SH-SY5Y (cell line): Measurements from ENCODE around the gene THADA.

Source experiments
- GATA2 ChIP-seq: IDR thresholded peaks from 2 replicates; pipeline ENCODE4 v1.6.1; 2011; ENCODE audit warnings: mild to moderate bottlenecking, low read depth, low read length
- GATA3 ChIP-seq: IDR thresholded peaks from 2 replicates; pipeline ENCODE4 v1.6.1; 2011; ENCODE audit warnings: low read depth, mild to moderate bottlenecking, low read length, moderate library complexity

Gene THADA

DNA sequence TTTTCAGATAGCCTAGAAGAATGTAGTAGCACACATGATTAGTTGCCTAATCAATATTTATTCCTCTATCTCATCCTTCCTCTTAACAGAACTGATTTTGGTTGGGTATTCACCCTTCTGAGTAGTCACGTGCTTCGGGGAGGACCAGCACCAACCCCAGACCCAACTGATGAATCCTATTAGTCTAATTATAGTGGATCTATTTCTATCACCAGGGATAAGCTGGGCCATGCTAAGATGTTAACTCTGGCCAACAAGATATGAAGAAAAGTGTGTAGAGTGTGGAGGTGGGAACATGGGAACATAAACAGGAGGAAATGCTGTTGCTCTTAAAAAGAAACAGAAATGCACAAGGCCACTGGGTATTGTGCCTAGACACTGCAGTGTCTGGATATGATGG is 119.9 kb downstream of the THADA start:
- TF ChIP-seq GATA3 (no peak), GATA2 (no peak)

DNA sequence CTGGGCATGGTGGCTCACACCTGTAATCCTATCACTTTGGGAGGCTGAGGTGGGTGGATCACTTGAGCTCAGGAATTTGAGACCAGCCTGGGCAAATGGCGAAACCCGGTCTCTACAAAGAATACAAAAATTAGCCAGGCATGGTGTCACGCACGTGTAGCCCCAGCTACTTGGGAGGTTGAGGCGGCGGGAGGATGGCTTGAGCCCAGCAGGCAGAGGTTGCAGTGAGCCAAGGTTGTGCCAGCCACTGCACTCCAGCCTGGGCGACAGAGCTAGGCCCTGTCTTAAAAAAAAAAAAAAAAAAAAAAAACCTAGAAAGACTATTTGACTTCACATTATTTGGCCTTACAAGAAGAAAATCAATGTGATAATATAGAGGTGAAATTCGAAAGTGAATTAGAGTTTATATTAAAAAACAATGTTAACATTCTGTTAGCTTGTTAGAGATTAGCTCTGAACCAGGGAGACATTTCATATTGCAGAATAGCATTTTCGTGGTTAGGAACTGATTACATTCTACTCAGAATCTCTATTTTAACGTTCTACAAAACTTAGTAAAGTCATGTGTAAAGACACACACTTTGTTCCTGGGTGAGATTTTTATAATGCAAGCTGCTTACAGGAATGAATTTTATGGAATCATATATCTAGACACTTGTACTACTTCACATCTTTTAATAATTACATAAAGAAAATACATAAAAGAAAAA is 120.5 kb downstream of the THADA start:
- TF ChIP-seq GATA2 (no peak), GATA3 (no peak)

DNA sequence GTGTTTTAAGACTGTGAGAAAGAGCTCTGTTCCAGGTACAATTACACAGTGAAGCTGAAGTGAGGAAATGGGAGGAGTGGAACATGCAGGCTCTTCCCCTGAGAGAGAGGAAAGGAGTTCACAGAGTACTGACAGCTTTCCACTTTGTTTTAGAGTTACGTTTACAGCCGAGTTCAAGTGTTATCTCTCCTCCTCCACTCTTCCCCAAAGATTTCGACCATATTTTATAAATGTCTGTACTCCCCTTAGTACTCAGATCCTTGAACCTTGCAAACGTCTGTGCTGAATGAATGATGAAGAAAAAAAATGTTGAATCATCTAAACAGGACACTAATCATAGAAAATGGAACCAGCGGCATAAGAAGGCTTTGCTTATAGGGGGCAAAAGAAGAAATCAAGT is 121.6 kb downstream of the THADA start:
- TF ChIP-seq GATA3, result no peak
- TF ChIP-seq GATA2, result no peak

DNA sequence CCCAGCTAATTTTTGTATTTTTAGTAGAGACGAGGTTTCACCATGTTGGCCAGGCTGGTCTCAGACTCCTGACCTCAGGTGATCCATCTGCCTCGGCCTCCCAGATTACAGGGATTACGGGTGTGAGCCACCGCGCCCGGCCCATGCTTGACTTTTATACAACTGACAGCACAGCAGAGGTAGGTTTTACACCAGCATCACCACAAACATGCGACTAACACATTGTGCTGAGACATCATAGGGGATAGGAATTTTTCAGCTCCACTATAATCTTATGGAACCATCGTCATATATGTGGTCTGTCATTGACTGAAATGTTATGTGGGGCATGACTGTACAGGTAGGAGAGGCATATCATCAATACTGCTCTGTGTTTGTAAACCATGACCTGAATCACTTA is 122.1 kb downstream of the THADA start:
- TF ChIP-seq GATA3 (no peak), GATA2 (no peak)

DNA sequence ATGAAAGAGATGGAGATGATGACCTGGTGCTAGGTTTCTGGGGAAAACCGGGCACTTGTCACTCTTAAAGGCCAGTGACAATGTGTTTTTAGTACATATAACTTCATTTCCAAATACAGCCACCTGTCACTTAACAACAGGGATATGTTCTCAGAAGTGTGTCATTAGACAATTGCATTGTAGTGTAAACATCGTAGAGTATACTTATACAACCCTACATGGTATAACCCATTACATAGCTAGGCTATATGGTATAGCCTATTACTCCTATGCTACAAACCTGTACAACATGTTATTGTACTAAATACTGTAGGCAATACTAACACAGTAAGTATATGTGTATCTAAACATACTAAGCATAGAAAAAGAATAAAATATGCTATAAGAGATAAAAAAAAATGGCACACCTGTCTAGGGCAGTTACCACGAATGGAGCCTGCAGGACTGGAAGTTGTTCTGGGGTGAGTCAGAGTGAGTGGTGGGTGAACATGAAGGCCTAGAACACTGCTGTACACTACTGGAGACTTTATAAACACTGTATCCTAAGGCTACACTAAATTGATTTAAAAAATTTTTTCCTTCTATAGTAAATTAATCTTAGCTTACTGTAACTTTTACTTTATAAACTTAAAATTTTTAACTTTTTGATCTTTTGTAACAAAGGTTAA is 123.2 kb downstream of the THADA start:
- TF ChIP-seq GATA3 (no peak), GATA2 (no peak)

DNA sequence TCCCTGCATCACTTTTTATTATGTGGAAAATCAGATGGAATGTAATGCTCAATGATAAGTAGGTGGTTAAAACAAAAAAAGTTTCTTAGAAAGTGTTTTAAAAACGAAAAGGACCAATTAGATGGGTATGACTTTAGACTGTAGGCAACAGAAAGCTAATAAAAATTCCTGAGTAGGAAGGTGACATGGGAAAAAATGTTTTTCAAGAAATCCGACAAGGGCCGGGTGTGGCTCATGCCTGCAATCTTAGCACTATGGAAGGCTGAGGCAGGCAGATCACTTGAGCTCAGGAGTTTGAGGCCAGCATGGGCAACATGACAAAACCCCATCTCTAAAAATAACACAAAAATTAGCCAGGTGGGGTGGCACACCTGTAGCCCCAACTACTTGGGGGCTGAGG is 126.1 kb downstream of the THADA start:
- no peak for TF ChIP-seq GATA2
- no peak for TF ChIP-seq GATA3

DNA sequence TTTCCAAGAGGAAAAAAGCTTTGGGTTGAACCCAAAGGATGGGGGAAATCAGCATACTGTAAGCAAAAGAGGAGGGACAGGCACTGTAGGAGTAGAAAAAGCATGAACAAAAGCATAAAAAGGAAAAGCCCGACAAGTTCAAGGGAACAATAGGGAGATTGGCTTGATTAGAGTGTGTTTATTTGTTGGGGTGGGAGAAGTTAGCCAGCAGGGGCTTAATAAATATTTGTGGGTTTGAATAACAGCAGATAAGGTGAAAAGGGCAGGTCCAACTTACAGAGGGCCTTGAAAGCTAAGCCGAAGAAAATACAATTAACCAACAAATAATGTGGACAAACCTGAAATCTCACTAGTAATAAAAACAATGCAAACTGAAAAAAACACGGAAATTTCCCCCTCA is 126.7 kb downstream of the THADA start:
- TF ChIP-seq GATA3 (no peak), GATA2 (no peak)

DNA sequence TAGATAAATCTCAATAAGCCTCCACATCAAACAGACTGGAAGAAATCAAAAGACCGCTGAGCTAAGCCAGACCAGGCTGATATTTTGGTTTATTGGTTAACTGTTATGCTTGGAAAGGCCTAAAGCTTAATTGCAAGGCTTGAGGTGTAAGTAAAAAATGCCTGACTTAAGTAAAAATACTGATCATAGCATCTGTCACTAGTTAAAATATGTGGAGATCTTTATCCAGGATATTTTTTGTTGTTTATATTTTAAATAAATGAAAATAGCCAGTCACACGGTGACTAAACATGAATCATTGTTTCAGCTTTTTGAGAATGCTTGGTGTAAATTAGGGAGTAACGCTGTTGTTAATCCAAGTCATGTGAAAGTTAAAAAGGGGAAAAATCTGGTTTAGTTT is 127.9 kb downstream of the THADA start:
- no peak for TF ChIP-seq GATA2
- no peak for TF ChIP-seq GATA3

DNA sequence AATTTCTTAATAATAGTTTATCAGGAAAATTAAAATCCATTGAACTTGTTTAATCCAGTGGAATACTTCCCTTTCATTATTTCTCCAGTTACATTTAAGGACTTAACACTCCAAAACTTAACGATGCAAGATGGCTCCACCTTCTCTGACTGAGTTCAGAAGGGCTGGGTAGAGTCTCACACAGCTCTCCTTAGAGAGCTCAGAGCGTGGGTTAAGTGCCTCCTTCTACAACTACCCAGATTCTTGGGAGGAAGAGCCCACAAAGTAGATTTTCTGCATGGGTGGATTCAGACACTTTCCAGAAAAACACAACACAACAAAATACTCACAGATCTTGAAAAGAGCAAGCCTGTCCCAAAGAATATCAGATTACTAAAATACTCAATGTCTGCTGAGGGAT is 130.6 kb downstream of the THADA start:
- no peak for TF ChIP-seq GATA3
- TF ChIP-seq GATA2, result no peak

DNA sequence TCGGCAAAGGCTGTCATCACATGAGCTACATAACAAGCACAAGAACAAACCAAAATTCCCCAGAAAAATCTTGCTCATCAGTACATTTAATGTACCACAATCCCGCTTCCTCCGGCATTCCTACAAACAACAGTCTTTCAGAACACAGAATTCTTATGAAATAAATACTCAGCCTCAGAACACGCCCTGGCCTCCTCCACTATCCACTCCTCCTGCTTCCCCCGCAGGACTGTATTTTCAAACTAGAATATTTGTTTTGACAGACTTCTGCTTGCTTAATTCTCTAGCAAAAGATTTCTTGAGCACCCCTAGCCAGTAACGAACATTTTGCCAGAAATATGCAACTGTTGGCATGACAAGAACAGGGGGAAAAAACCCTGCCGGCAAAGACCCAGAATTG is 131.2 kb downstream of the THADA start:
- no peak for TF ChIP-seq GATA3
- TF ChIP-seq GATA2, result no peak

DNA sequence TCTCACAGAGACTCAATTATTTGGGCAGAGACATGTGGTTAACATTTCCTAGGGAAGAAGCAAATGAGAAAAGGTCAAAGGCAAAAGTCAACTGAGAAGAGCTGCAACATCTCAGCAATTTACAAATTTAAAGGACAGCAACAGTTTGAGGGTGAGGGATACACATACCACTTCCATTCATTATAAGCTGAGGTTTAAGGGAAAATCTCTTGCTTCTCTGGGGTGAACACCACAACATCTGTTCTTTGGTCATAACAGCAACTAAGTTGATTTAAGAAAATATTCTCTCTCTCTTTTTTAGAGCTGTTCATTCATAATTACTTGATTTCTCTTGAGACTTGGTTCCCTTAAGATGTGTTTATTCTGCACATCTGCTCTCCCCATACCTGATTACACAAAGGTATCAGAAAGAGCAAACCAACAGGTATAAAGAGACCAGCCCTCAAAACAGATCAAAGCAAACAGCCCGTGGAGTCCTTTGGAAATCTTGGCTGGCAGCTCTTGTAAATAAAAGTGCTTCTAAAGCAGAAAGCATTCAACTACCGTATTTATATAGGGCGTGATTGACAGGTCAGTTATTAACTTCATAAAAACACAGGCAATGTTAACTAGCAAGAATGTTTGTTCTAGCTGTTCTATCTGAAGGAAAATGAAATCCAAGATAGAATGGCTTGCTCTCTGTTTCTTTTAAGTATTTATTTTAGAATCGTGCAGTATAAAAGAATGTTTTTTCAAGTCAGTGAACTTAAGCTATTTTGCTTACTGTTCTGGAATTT is 132.8 kb downstream of the THADA start:
- TF ChIP-seq GATA3, result no peak
- TF ChIP-seq GATA2, result no peak

DNA sequence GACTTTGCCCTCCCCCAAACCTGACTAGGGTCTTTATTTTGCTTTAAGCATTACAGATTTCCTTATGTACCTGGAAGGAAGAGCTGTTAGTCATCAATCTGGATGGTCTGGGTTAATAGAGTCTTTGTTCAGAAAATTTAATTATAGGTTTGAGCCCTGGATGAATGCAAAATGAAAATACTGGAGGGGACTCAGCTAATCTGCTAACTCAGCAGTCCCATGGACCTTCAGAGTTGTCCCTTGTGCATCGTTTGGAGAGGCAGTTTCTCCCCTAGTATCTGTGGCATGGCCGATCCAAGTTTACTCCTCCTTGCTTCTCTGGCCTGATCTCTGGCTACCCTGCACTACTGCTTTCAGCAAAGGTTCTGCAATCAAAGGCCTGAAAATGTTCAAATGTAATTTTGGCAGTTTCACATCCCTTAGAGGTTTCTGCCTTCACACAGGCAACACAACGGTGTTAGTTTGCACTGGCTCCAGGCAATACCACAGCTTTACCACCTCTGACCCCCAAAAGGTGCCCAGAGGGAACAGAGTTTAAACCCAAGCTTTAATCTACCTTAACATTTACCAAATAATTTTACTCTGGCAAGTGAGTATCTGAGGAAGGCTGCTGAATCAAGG is 134.3 kb downstream of the THADA start:
- no peak for TF ChIP-seq GATA2
- TF ChIP-seq GATA3, result no peak

DNA sequence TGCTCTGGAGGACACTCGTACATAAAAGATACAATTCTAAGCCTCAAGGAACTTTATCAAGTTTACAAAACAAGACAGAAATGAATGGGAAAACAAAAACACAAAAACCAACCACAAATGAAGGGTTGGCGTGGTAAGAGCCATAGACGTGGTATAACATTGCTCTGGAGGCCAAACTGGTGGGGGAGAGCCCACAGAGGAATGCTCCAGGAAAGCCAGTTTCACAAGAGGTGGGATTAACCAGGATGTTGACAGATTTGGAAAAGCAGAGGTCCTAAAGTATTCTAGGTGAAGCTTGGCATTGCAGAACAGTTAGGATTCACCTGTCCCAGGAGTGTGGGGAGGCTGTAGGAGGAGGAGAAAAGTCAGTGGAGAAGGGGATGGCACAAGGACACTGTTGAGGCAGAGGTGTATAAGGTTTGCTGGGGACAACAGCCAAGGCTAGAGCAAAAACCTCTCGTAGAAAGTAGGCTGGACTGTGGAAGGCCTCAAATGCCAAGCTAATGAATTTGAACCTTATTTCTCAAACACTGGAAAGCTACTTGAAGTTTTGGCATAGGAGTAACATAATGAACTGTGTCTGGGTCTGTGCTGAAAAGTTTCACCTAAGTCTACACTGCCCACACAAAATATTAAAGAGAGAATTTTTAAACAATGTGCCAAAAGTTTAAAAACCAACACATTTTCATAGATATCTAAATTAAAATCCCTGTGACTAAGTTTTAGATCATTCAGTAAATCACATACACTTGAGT is 135.1 kb downstream of the THADA start:
- TF ChIP-seq GATA3 (no peak), GATA2 (no peak)

DNA sequence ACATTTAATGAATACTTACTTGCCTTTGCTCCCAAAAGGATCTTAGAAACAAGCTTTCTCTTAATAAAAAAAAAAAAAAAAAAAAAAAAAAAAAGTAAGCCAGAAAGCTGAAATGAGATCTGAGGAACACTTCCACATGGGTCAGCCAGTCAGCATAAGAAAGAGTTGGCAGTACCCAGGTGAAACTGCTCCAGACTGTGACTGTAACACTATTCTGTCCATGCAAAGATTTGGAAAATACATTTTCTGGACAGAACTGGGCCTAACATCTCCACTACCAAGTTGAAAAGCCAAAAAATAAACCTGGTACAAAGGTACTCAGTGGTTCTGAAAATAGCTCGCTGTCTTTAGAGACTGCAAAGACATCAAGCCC is 135.7 kb downstream of the THADA start:
- TF ChIP-seq GATA3 (no peak), GATA2 (no peak)
